Right renal cortex interstitium (tissue), 3 donors: ENCODE data around the gene TLR8. TPM values are rescaled to one million over a fixed set of nuclear protein-coding genes. Genes with fewer than 3 reads are reported as not detected.
"Not testable (repeated sequence)": the region's sequence is repeated elsewhere in the genome, so short reads cannot be mapped to it uniquely, and the experiment has no call there.

Experiments
- DNase-seq, 3 donors: peaks; one replicate each; pipeline ENCODE4 v3.0.0-alpha.2; 2013; ENCODE audit warnings: low read depth in 3 of 3, low spot score in 2 of 3
- polyA plus RNA-seq, 3 donors: library from polyadenylated mRNA; unstranded; fragments of 120-200 nt; gene quantifications; one replicate each; pipeline ENCODE4 v1.2.1, GENCODE V29; 2013; ENCODE audit not compliant: insufficient read length in 3 of 3

The TLR8 gene
- polyA plus RNA-seq, 3 donors, result 0.25 to 0.29 (median 0.29) TPM

- no peak for DNase-seq
Measured at GRCh38 chrX:12895866-12896265, 10.6 kb upstream of the TLR8 start.

DNA sequence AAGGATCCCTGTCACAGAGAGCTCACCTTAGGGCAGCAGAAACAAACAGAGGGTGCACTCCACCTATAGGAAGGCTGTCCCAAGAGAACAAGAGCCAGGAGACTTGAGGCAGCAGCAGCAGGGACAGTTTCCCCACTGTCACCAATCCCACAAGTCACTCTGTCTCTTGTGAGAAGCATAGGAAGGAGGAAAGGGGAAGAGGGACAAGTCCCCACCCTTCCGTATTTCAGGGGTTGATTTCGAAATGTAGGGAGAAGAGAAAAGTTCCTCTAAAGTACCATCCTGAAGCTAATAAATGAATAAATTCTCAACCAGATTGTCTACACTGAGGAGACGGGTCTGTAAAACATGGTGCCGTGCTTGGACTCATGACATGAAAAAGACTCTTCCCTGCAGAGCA is 9.5 kb upstream of the TLR8 start:
- no peak for DNase-seq

DNA sequence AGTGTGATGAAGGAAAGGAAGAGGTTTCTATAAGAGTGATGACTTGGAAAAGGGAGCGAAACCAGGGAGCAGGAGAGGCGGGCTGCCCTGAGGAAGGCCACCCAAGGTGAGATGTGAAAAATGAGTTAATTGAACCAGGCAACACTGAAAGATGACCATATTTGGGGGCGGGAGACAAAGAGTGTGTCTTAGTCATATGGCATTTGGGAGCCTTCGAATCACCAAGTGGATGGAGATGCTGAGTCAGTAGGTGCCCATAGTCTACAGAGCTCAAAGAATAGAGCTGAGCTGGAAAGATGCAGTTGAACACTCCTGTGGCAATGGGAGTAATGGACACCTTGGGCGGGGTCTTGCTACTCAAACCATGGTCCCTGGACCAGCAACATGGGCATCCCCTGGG is 8.3 kb upstream of the TLR8 start:
- DNase-seq, result no peak

GRCh38 chrX:12899506-12899905 is 6.9 kb upstream of the TLR8 start:
- DNase-seq, result no peak

DNA sequence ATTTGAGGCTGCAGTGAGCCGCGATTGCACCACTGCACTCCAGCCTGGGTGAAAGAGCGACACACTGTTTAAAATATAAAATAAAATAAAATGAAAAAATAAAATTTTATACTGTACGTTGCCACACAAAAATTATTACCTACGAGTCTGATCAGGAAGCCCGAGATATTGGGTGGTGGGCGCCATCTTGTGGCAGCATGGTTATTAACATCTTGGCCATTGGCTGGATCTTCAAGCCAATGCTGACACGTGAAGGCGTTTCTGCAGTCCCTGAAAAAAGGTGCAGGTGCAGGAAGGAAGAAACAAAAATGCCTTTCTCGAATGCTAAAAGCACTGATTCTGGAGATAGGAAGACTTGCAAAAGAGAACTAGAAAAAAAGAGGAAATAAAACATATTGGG is 4.9 kb upstream of the TLR8 start:
- DNase-seq, result peak in 2 of 3 donors; percentile 1 to 5

DNA sequence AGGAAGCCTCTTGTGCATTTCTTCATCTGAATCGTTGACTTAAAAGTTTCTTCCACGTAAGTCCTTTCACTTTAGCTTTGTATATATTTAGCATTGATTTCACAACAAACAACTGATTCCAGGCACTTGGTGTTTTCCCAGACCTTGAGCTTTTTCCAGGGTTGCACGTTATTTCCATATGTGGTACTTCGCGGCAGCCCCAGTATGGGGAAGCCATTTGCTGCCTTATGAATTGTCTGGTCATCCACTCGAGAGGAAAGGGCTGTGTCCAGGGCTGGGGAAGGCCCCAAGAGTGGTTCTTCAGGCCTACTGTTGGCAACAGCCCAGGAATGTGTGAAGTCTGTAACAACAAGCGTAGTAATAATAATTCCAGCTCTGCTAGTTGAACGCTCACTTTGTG is 2.8 kb upstream of the TLR8 start:
- no peak for DNase-seq

- no peak for DNase-seq
Measured at GRCh38 chrX:12910423-12911121, 4.2 kb downstream of the TLR8 start.

DNA sequence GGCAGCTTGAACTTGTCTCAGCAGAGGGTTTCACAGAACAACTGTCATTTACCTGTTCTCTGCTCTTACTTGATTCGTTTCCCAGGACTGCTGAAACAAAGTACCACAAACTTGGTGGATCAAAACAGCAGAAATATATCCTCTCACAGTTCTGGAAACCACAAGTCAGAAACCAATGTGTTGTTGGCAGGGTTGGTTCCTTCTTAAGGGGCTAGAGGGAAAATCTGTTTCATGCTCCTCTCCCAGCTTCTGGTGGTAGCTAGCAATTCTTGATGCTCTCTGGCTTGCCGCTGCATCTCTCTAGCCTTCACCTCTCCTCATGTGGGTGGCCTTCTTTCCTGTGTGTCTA is 4.7 kb downstream of the TLR8 start:
- no peak for DNase-seq

GRCh38 chrX:12912791-12913482 is 6.5 kb downstream of the TLR8 start:
- DNase-seq, result no peak

- no peak for DNase-seq
Measured at GRCh38 chrX:12917753-12918152, 11.3 kb downstream of the TLR8 start.

DNA sequence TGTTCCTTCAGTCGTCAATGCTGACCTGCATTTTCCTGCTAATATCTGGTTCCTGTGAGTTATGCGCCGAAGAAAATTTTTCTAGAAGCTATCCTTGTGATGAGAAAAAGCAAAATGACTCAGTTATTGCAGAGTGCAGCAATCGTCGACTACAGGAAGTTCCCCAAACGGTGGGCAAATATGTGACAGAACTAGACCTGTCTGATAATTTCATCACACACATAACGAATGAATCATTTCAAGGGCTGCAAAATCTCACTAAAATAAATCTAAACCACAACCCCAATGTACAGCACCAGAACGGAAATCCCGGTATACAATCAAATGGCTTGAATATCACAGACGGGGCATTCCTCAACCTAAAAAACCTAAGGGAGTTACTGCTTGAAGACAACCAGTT is 12.6 kb downstream of the TLR8 start:
- DNase-seq, result no peak

DNA sequence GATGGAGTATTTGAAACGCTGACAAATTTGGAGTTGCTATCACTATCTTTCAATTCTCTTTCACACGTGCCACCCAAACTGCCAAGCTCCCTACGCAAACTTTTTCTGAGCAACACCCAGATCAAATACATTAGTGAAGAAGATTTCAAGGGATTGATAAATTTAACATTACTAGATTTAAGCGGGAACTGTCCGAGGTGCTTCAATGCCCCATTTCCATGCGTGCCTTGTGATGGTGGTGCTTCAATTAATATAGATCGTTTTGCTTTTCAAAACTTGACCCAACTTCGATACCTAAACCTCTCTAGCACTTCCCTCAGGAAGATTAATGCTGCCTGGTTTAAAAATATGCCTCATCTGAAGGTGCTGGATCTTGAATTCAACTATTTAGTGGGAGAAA is 13.2 kb downstream of the TLR8 start:
- DNase-seq, result no peak

- DNase-seq, result no peak
Measured at GRCh38 chrX:12920990-12921389, 14.6 kb downstream of the TLR8 start.

DNA sequence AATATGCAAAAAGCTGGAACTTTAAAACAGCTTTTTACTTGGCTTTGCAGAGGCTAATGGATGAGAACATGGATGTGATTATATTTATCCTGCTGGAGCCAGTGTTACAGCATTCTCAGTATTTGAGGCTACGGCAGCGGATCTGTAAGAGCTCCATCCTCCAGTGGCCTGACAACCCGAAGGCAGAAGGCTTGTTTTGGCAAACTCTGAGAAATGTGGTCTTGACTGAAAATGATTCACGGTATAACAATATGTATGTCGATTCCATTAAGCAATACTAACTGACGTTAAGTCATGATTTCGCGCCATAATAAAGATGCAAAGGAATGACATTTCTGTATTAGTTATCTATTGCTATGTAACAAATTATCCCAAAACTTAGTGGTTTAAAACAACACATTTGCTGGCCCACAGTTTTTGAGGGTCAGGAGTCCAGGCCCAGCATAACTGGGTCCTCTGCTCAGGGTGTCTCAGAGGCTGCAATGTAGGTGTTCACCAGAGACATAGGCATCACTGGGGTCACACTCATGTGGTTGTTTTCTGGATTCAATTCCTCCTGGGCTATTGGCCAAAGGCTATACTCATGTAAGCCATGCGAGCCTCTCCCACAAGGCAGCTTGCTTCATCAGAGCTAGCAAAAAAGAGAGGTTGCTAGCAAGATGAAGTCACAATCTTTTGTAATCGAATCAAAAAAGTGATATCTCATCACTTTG is 15.6 kb downstream of the TLR8 start:
- DNase-seq, result no peak

DNA sequence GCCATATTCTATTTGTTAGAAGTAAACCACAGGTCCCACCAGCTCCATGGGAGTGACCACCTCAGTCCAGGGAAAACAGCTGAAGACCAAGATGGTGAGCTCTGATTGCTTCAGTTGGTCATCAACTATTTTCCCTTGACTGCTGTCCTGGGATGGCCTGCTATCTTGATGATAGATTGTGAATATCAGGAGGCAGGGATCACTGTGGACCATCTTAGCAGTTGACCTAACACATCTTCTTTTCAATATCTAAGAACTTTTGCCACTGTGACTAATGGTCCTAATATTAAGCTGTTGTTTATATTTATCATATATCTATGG is 16.1 kb downstream of the TLR8 start:
- DNase-seq, result no peak

DNA sequence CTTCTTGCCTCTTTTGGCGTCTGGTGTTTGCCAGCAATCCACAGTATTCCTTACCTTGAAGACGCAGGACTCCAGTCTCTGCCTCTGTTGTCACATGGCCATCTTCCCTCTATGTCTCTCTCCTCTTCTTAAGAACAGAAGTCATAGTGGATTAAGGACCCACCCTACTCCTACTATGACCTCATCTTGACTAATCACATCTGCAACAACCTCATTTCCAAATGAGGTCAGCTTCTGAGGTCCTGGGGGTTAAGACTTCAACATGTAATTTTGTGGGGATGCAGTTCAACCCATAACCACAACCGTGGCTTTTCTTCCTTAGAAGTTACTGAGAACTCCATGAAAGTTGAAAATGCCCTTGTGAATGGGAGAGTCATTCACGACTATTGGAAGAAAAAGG is 23.3 kb downstream of the TLR8 start:
- no peak for DNase-seq

DNA sequence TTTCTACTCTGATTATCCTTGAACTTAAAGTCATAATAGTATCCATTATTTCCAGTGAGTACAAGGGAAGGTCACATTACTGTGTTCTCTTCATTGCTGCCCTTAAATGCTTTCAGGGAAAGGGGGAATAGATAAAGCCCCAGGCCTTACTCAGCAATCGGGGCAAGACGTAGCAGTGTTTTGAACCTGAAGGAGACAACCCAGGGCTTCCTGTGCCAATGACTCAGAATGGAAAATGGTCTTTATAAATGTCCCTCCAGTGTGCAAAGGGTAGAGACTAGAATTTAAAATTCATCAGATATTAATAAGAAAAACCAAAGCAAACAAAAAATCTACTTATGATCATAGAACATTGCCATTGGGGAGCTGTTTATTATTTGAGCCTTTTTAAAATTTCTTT is 23.7 kb downstream of the TLR8 start:
- no peak for DNase-seq

GRCh38 chrX:12932244-12932643 is 25.8 kb downstream of the TLR8 start:
- no peak for DNase-seq

- no peak for DNase-seq
Measured at GRCh38 chrX:12934850-12935249, 28.4 kb downstream of the TLR8 start.

- no peak for DNase-seq
Measured at GRCh38 chrX:12936947-12937346, 30.5 kb downstream of the TLR8 start.

GRCh38 chrX:12940471-12940870 is 34.1 kb downstream of the TLR8 start:
- DNase-seq, result not testable (repeated sequence)

DNA sequence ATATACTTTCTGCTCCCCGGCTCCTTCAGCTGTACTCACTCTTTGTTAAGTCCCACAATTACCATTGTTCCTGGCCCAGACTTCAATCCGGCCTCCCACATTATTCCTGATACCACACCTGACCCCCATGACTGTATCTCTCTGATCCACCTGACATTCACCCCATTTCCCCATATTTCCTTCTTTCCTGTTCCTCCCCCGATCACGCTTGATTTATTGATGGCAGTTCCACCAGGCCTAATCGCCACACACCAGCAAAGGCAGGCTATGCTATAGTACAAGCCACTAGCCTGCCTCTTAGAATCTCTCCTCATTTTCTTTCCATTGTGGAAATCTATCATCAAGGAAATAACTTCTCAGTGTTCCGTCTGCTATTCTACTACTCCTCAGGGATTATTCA is 37.2 kb downstream of the TLR8 start:
- DNase-seq, result not testable (repeated sequence)
